Activated T-helper 1 cell treated with Interleukin-2 at 50 U/mL for 16 hours (primary cell): ENCODE data around the gene C1QTNF5.

Experiments
- DNase-seq: peaks from one replicate; pipeline ENCODE4 v3.0.0-alpha.2; 2020; ENCODE audit warnings: low read depth

C1QTNF5 gene

DNA sequence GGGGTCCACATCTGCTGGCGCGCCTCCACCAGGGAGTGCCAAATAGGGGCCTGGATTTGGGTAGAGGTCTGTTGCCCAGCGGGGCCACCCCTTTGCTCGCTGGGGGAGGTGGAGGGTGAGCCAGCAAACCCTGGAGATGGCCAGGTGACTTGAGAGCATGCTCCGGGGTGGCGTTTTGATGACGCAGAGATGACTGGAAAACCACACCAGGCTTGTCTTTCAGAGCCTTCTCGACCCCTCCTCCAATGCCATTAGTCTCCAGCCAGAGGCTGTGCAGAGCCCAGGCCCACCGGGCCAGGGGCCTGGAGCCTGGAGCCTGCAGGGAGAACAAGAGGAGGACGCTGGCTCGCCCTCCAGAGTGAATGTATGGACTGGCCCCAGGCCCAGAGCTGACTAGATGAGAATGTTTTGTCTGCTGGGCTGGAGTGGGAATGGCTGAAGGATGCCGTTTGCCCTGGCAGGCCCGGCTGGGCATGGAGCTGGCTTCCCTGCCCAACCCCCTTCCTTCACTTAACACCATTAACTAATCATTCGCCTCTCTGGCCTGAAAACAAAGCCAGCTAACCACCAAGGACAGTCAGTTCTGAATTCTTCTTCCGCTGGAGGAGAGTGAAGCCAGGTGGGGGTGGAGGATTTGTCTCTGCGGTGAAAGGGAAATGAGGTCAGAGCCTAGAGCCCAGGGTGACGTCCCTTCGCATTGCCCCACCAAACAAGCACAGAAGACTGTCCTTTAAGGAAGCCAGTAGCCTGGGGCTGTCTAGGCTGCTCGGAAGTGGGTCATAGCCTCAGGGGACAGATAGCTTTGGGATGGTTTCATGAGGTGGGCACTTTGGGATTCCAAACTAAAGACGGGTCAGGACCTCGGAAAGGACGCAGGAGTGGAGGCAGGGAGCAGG lies 22.2 kb downstream of the C1QTNF5 start:
- no peak for DNase-seq

DNA sequence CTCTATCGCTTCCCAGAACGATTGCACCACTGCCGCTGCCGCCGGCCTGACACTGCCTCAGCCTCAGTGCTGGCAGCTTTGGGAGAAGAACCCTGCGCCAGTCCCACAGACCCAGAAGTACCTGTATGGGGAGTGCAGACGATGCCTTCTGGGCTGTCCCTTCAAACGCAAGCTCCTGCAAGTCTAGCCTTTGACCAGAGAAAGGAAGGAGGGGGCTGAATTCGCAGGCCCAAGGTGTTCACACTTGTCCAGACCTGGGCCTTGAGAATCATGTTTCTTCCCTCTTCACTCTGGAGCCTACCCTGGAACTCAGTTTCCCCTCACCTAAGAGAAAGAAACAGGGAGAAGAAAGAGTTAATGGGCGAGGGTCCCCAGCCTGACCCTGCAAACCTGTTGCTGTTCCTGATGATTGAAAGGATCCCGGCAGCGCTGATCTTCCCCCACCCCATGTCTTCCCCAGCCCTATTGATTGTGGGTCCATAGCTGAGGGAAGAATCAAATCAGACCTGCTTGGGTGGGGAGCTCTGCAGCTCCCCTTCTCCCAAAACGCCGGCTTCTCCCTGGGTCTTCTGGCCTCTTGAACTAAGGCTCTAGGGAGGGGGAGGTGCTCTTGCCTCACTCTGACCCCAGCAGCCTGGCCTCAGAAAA lies 23.0 kb downstream of the C1QTNF5 start:
- no peak for DNase-seq

DNA sequence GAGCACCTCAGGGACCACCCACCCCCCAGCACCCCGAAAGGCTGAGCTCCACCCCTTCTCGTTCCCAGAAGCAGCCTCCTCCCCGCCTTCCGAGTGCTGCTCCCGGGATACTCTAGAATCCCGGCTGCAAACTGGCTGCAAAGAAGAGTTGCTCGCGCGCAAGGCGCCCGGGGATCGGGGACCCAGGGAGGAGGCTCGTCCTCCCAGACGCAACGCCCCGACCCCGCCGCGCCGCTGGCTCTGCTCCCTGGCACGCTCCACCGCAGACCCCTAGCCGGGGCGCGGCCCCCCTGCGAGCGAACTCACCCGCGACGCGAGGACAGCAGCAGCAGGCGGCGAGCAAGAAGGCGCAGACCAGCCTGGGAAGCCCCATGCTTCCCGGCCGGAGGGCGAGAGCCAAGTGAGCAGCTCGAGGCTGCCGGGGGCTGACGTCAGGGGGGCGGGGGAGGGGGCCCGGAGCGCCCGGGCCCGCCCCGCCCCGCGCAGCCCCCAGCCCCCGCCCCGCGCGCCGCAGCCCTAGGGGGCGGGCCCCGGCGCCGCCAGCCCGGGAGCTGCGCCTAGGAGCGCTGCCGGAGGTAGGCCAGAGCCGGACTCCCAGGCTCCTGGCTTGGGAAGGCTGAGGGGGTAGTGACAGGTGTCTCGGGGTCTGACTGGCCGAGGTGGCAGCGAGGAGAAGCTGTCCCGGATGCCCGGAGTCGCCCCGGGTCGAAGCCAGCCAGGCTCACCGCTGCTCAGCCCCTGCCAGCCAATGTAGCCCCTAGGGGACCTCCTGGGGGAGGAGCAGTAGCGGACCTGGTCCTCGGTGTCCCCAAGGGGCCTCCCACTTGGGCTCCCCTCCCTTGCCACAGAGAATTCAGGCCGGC lies 23.7 kb downstream of the C1QTNF5 start, which contains the start of gene MCAM:
TSS of gene MCAM (minus strand) at position 402 of the 863 bp plus-strand sequence. CDS start at position 373, 29 bp downstream.
- no peak for DNase-seq

DNA sequence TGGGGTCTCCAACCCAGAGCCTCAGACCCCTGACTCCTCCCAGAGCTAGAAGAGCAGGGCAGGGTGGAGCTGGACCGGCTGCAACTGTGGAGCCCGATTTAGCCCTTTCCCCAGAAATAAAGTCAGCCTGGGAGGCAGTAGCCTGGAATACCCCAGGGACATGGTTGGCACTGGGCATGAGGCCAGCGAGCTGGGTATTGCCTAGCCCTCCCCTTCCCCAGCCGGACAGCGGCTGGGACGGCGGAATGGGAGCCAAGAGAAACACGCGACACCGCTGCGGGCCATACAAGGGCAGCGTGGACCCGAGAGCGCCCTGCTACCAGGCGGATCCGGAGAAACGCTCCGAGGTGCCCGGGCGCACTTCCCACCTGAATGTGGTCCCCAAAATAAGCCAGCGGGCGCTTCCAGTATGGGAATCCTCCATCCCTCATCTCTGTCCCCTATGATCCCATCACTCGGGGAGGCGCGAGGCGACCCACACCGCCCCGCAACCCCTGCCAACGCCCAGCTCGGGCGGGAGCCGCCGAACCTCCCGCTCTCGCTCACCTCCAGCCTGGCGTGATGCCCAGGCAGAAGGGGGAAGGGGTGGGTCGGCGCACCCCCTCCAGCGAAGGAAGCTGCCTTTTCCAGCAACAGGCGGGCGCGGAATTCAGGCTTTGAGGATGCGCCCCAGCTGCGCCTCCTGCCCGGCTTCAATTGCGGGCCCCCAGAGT lies 24.5 kb downstream of the C1QTNF5 start:
- DNase-seq: no peak

DNA sequence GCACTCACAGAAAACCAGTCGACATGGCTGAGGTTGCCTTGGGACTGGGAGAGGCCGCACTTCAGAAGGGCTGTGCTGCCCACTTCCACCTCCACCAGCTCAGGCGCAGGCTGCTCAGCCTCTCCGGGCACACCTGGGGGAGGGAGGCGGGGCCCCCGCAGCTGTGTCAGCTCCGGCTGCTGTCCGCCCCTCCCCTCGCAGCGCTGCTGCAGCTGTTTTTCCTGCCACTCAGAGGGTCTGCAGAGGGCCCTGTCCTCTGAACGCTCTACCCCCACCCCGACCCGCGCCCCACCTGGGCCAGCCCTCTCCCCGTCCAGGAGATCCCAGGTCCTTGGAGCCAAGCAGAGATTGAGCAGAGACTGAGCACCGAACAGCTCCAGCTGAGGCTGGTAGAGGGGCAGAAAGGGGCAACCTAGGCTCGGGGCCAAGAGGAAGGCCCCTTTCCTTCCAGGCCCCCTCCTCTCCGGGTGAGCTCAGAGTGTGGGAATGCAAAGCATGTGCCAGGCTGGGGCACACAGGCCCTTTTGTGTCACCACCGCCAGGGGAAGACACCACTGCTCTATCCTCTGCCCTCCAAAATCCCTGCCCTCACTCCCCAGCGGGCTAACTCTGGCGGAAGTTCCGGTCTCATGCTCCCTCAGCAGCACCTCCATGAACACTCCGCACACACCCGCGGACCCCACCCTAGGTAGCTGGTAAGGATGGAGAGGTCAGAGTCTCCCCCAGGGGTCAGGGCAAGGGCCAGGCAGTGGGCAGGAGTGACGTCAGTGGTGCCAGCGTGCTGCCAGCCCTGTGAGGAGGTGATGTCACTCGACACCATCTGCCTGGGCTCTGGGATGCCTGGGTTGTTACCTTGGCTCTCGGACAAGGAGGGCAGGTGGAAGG lies 25.3 kb downstream of the C1QTNF5 start:
- no peak for DNase-seq

DNA sequence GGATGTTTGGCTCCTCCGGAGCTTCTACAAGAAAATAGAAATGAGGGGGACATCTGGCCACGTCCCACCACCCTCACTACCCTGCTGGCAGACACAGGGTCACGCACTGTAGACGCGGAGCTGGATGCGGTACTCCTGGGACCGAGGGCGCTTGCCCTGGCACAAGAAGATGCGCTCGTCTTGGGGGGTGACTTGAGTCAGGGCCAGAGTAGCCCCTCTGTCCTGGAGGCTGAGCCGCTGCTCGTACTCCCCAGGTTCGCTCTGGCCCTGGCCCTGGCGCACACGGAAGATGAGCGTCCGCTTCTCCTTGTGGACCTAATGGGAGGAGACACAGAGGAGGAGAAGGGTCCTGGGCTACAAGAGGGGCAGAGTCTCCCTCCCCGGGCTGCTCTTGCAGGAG lies 26.0 kb downstream of the C1QTNF5 start:
- no peak for DNase-seq

DNA sequence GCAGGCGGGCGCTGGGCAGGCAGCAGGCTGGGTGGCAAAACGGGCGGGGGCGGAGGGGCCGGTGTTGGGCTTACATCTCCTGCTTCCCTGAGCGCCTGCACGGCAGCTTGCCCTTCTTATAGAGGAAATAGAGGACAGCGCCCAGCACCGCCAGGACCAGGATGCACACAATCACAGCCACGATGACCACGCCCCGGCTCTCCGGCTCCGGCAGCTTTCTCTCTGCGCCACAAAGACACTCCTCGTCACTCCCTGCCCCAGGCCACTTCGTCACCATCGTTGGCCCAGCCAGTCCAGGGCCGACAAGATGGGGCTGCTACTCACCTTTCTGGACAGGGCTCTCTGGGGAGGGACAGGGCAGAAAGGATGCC lies 30.0 kb downstream of the C1QTNF5 start:
- no peak for DNase-seq

DNA sequence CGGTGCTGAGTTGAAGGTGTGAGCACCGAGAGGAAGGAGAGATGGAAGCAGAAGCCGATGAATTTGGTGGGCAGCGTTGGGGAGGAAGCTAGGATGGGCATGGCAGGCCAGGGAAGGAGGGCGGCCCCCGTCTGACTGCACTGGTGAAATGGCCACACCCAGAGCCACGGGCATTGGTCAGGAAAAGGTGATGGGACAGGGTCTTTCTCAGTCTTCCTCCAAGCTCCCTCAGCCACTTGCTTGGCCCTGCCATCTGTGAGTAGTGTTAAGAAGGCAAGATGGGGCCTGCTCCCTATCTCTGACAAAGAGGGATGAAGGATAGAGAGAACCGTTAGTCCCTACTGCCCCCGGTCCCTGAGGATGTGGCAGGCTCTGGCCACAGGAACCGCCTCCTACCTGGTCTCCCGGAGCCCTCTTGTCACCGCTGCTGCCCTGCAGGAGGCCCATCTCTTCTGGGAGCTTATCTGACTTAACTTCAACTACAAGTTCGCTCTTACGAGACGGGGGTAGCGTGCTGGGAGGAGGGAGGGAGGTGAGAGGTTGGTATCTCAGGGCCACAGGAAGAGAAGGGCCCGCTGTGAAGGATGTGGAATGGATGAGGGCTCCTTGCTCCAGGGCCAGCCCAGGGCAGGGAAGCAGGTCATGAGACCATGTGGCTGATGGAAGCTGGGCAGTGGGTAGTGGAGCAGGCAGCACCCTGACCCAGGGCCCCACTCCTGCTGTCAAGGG lies 30.6 kb downstream of the C1QTNF5 start:
- no peak for DNase-seq

DNA sequence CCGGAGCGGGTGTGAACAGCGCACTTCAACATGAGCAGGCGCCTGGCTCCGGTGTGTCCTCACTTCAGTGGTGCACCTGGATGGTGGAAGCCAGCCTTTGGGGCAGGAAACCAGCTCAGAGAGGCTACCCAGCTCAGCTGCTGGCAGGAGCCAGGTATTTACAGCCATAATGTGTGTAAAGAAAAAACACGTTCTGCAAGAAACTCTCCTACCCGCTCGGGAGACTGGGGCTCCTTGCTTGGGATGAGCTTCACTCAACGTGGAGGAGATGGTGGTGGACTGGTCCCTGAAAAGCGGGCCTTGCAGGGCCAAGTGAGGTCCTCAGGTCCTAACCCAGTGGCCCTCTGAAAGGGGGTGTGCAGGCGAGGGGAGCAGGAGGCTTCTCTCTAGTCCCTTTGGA lies 31.3 kb downstream of the C1QTNF5 start:
- DNase-seq: no peak

DNA sequence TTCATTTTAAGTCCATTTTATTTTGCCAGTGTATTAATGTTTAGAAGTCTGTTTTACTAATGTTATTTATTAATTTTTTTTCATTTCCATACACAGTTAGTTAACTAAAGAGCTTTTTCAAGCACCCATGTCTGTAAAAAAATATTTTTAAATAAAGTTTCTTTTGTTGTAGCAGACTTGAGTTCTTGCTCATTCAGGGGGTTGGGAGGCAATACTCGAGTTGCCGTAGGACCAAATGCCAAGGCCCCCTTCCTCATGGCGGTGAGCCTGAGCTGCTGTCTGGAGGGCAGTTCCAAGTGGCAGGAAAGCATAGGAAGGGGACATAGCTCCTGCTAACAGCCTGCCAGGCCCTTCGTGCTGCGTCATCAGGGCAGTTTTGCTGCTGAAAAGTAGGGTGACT lies 32.7 kb downstream of the C1QTNF5 start:
- no peak for DNase-seq

DNA sequence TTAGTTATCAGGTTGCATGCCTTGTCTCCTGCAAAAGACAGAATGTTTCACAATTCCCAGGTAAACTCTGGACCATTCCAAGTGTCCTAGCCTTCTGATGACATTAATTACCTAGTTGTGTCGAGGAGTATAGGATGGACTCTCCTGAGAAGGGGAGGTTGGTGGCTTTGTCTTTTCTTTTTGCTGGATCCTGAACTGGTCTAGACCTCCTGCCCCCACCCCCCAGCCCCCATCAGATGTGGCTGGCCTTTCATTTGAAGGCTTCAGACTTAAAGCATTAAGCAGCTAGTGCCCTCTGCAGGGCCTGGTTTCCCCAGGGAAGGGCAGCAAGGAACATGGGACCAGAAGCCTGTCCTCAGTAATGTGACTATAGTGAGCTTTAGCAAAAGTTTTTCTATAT lies 33.5 kb downstream of the C1QTNF5 start:
- no peak for DNase-seq

DNA sequence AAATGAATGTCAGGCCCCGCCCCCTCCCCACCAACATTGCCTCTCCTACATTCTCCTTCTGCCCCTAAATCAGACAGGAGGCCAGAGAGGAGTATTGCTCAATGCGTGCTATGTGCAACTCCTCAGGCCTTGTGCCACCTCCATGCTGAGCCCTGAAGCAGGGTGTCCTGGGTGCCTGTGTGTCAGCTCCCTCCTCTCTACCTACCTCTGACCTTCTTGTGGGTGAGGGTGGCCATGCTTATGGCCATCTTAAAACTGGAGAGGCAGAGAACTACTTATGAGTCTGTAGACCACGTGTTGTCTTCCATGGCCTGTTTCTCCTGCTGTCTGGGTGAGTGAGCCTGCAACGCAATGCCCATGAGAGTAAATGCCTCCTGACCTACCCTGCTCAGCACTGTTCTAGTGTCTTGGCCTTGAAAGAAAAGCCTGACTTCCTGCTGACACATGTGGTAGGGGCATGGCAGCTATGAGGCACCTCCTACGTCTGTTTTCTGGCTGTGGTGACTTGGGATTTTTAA lies 34.3 kb downstream of the C1QTNF5 start:
- DNase-seq: no peak

DNA sequence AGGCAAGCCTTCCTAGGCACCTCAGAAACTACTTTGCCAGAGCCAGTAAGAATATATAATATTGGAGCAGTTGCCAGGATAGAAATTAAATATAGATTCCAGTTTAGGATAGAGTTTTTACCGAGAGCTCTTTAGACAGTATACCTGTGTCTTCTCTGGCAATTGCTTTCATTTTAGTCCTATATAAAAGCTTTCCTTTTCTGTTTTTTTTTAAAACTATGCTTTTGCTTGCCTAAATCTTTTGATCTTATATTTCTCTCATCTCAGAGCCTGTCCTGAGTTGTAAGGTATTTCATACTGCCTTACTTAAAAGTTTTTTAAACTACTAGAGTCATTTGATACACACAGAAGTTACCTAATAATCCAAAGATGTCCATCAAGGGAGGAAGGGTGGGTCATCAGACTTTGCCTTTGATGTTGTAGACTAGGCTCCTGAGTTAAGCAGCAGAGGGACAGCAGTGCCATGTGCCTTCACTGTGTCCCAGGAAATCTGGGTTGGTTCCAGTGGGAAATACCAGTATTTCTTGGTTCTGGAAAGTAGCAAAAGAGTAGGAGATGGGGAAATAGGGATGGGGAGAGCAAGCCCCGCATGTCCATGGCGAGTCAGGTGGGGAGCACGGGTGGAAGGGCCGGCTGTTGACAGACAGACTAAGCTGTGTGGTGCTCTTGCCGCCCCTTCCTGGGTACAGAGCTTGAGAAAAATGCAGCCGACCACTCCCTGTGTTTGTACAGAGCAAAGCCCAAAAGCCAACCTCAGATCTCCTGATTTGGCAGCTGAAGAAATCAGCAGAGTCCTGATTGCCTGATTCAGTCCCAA lies 34.9 kb downstream of the C1QTNF5 start:
- DNase-seq: no peak

DNA sequence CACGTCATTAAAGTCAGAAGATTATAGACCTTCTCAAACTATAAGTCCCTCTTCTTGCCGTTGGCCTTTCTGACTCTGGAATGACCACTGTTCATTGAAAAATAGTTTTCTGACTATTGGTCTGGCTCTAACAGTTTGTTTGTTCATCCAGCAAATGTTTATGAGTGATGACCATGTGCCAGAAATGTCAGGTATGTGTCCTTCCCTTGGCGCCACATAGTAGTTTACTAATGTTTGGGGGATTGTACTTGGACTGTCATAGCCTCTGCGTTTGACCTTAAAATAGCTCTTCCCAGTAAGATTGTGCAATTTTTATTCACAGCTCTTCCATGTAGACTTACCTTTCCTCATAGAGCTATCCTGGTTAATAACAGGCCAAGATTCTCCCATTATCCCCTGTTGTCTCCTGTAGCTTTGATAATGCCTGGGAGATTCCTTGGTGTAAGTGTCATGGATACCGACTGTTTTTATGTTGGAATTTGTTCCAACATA lies 37.4 kb downstream of the C1QTNF5 start:
- DNase-seq: no peak

DNA sequence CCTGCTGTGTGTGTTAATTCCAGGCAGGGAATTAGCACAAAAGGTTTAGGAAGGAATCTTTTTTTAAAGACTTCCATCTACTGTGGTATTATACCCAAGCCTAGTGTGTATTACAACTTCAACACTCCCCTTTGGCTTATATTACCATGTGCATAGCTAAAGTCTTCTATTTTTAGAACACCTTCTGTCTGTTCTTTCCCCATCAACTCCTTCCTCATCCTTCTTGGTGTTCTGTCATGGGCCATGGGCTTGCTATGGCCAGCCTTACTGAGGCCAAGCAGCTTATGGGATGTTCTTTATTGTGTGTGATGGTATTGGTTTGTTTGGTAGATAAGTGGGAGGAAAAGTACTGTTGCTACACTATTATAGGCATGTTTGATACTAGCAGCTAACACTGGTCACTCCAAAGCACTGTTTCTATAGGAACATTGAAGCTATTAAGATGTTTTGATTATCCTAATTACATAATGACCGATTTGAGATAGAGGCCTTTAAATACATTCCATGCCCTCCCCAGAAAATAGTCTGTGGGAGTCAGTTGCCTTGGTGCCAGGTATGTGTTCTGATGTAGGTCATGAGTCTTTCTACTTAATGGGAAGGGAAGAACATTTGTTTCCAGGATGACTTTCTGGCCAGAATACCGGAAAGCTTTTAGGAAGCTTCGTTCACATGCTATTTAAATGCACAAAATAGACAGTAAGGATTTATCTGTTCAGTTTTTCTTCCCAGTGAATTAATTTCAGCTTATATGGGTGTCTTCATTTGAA lies 40.3 kb downstream of the C1QTNF5 start:
- no peak for DNase-seq

DNA sequence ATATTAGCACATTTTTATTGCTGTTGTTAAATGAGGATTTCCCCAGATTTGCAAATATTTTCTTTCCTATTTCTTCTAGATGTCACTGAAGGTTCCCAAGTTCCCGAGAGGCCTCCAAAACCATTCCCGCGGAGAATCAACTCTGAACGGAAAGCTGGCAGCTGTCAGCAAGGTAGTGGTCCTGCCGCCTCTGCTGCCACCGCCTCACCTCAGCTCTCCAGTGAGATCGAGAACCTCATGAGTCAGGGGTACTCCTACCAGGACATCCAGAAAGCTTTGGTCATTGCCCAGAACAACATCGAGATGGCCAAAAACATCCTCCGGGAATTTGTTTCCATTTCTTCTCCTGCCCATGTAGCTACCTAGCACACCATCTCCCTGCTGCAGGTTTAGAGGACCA lies 41.3 kb downstream of the C1QTNF5 start:
- no peak for DNase-seq

DNA sequence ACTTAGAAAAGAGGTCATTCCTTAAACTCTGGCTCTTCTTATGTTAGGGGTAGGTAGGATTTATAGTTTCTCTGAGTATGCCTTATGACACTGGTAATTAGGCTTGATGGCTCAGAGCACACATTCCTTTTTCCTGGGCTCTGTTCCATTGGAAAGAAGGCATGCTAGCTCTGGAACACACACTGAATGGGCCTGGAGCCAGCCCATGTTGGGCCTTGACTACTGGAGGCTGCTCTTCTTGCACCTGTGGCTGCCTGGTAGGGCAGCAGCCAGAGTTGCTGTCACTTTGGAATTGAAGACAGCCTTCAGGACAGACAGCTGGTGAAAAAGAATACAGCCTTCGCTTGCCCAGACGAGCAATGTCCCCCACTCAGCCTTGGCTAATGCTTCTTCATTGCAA lies 42.0 kb downstream of the C1QTNF5 start:
- DNase-seq: no peak

DNA sequence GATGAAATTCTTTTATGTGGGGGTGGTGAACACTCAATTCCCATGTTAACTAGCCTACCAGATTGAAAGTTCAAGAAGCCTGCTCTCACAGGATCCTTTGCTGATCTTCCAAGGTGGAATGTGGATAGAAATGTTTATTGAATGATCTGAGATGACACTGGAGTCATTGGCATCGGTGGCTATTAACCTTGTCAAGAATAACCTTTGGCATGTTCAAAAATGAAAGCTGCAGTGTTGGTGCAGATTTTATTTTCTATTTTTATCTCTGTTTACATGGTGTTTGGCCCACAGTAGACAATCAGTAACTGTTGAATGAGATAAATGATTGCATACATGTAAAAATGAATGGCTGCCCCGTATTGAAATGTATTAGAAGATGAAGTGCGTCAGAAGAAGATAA lies 42.7 kb downstream of the C1QTNF5 start:
- DNase-seq: no peak
